Measurements from ENCODE around the gene PSME2. TPM values are rescaled to one million over a fixed set of nuclear protein-coding genes. Genes with fewer than 3 reads are reported as not detected.

The PSME2 gene
- total RNA-seq, 4 donors from 2014 or later: 39.3 to 75.2 (median 47.0) TPM

- H3K36me3 ChIP-seq: peaks cover 69% of the 10 kb centered on the region
- DNase-seq (ENCODE audit: low spot score in 2 of 2): peak in 1 of 2 donors; percentile 56
- H3K4me1 ChIP-seq: peaks cover 47% of the 10 kb centered on the region
- TF ChIP-seq POLR2A (IDR thresholded peaks at IDR 0.05): no peak
- TF ChIP-seq EP300 (IDR thresholded peaks at IDR 0.05): no peak
- TF ChIP-seq POLR2AphosphoS5 (IDR thresholded peaks at IDR 0.05): no peak
- TF ChIP-seq, protein P1, sequence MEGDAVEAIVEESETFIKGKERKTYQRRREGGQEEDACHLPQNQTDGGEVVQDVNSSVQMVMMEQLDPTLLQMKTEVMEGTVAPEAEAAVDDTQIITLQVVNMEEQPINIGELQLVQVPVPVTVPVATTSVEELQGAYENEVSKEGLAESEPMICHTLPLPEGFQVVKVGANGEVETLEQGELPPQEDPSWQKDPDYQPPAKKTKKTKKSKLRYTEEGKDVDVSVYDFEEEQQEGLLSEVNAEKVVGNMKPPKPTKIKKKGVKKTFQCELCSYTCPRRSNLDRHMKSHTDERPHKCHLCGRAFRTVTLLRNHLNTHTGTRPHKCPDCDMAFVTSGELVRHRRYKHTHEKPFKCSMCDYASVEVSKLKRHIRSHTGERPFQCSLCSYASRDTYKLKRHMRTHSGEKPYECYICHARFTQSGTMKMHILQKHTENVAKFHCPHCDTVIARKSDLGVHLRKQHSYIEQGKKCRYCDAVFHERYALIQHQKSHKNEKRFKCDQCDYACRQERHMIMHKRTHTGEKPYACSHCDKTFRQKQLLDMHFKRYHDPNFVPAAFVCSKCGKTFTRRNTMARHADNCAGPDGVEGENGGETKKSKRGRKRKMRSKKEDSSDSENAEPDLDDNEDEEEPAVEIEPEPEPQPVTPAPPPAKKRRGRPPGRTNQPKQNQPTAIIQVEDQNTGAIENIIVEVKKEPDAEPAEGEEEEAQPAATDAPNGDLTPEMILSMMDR (IDR thresholded peaks at IDR 0.05): no peak
- no peak overlapping the region for H3K4me3 ChIP-seq
- H3K27ac ChIP-seq: no peak overlapping the region
- no peaks in the 10 kb centered on the region for H3K27me3 ChIP-seq
- 45% methylated on average over 9 of the region's 14 CpGs for WGBS
- H3K9me3 ChIP-seq: no peaks in the 10 kb centered on the region
Measured at GRCh38 chr14:24164518-24164991, 18.1 kb upstream of the PSME2 start.

DNA sequence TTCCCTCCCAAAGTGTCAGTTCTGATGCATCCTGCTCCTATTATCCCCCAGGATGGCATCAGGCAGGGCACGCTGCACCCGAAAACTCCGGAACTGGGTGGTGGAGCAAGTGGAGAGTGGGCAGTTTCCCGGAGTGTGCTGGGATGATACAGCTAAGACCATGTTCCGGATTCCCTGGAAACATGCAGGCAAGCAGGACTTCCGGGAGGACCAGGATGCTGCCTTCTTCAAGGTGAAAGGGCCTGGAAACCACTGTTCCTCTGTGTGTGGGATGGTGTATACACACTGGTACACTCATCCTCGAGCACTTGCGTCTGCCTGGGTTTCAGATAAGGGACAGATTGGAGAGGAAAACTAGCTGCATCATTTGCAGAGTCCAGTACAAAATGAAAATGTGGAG, 15.7 kb upstream of the PSME2 start:
- peak overlapping the region; percentile 83 for H3K27ac ChIP-seq
- no peak for TF ChIP-seq POLR2AphosphoS5 (IDR thresholded peaks at IDR 0.05)
- TF ChIP-seq EP300 (IDR thresholded peaks at IDR 0.05): no peak
- no peak for TF ChIP-seq POLR2A (IDR thresholded peaks at IDR 0.05)
- TF ChIP-seq, protein P1 (IDR thresholded peaks at IDR 0.05): no peak
- H3K27me3 ChIP-seq: no peaks in the 10 kb centered on the region
- 26% methylated on average over 8 of the region's 8 CpGs for WGBS
- DNase-seq (ENCODE audit: low spot score in 2 of 2): peak in 1 of 2 donors; percentile 50
- peaks cover 47% of the 10 kb centered on the region for H3K4me1 ChIP-seq
- peak overlapping the region; percentile 64 for H3K4me3 ChIP-seq
- no peaks in the 10 kb centered on the region for H3K9me3 ChIP-seq
- peaks cover 67% of the 10 kb centered on the region for H3K36me3 ChIP-seq

GRCh38 chr14:24160850-24161804, 14.7 kb upstream of the PSME2 start, which contains the start of gene IRF9:
Gene IRF9 (plus strand): TSS chr14:24161265. CDS start chr14:24162145, 880 bp downstream.
- no peaks in the 10 kb centered on the region for H3K27me3 ChIP-seq
- H3K9me3 ChIP-seq: no peaks in the 10 kb centered on the region
- peaks cover 67% of the 10 kb centered on the region for H3K36me3 ChIP-seq
- DNase-seq (ENCODE audit: low spot score in 2 of 2): peak; percentile 97 to 98
- peak within 1 kb of the TSS; percentile 64 for H3K4me3 ChIP-seq
- WGBS: 1% methylated on average over 12 of the region's 12 CpGs
- peak within 1 kb of the TSS; percentile 83 for H3K27ac ChIP-seq
- H3K4me1 ChIP-seq: peaks cover 47% of the 10 kb centered on the region
- TF ChIP-seq POLR2AphosphoS5 (IDR thresholded peaks at IDR 0.05) (peak; percentile 82 to 98 (median 92)), EP300 (IDR thresholded peaks at IDR 0.05) (no peak), POLR2A (IDR thresholded peaks at IDR 0.05) (peak in 1 of 2 donors; percentile 29)
- TF ChIP-seq, protein P1 (IDR thresholded peaks at IDR 0.05): peak; percentile 91 to 96

- no peak overlapping the region for H3K4me3 ChIP-seq
- H3K36me3 ChIP-seq: peaks cover 67% of the 10 kb centered on the region
- H3K9me3 ChIP-seq: no peaks in the 10 kb centered on the region
- TF ChIP-seq POLR2A (IDR thresholded peaks at IDR 0.05): no peak
- TF ChIP-seq POLR2AphosphoS5 (IDR thresholded peaks at IDR 0.05): no peak
- TF ChIP-seq EP300 (IDR thresholded peaks at IDR 0.05): no peak
- TF ChIP-seq, protein P1 (IDR thresholded peaks at IDR 0.05): no peak
- no peaks in the 10 kb centered on the region for H3K27me3 ChIP-seq
- H3K4me1 ChIP-seq: peaks cover 47% of the 10 kb centered on the region
- H3K27ac ChIP-seq: peak overlapping the region; percentile 50
- DNase-seq (ENCODE audit: low spot score in 2 of 2): no peak
- WGBS: 87% methylated on average over 4 of the region's 4 CpGs
Measured at GRCh38 chr14:24160499-24160849, 14.1 kb upstream of the PSME2 start.

Measured in suprapubic skin (tissue), 4 donors.